ENCODE measurements around the gene OCA2. TPM values are rescaled to one million over a fixed set of nuclear protein-coding genes. Genes with fewer than 3 reads are reported as not detected.

Gene OCA2
- total RNA-seq, 1 experiment from 2014 or later = 0.09 TPM

DNA sequence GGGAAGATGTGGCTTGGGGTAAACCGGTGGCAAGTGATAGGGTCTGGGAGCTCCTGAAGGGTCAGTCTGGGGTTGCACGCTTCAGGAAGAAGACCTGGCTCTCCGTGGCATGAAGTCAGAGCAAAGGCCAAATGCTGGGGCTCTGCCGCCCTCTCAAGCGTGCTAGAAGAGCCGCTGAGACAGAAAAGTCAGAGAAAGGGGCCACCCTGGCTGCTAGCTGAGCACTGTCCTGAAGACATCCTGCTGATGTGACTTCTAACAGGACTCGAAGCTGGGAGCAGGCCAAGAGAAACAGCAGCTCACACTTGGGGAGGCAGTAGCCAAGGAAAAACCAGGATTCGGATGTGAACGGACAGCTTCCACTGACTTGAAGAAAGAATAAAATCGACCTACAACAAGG lies 270.4 kb downstream of the OCA2 start:
- ChIA-PET CTCF (no interaction called here), POLR2A (ENCODE audit: low non-redundant PET) (no interaction called here)
- Histone ChIP-seq H3K27me3 (replicated peaks; ENCODE audit: insufficient read depth, low read depth, low read length, poor library complexity) (no peaks in the 10 kb centered on the region), H3K36me3 (ENCODE audit: insufficient read depth, low read length, poor library complexity, severe bottlenecking) (no peaks in the 10 kb centered on the region), H3K9me3 (ENCODE audit: low read depth, low read length, poor library complexity, severe bottlenecking) (peaks cover 32% of the 10 kb centered on the region), H3K27ac (ENCODE audit: low read depth, low read length, poor library complexity, severe bottlenecking) (no peak overlapping the region), H3K4me1 (ENCODE audit: insufficient read depth, low read length, poor library complexity, severe bottlenecking) (no peaks in the 10 kb centered on the region), H3K4me3 (ENCODE audit: low read depth, low read length, poor library complexity, severe bottlenecking) (no peak overlapping the region)
- DNase-seq (ENCODE audit: low spot score) = no peak
- intact Hi-C loops (cut with micrococcal nuclease; ENCODE audit: unreplicated experiment) = no loop called here
- no TSS peak for BruUV-seq (replicated peaks)
- TF ChIP-seq EZH2 (IDR thresholded peaks at IDR 0.05; ENCODE audit: borderline replicate concordance, low read depth, low read length, poor library complexity, severe bottlenecking) (no peak), CTCF (conservative IDR thresholded peaks at IDR 0.05; ENCODE audit: low read depth, low read length) (no peak)

GRCh38 chr15:27826902-27827714 lies 272.0 kb downstream of the OCA2 start:
- Histone ChIP-seq H3K36me3 (ENCODE audit: insufficient read depth, low read length, poor library complexity, severe bottlenecking) (no peaks in the 10 kb centered on the region), H3K27ac (ENCODE audit: low read depth, low read length, poor library complexity, severe bottlenecking) (no peak overlapping the region), H3K4me3 (ENCODE audit: low read depth, low read length, poor library complexity, severe bottlenecking) (no peak overlapping the region), H3K4me1 (ENCODE audit: insufficient read depth, low read length, poor library complexity, severe bottlenecking) (no peaks in the 10 kb centered on the region), H3K27me3 (replicated peaks; ENCODE audit: insufficient read depth, low read depth, low read length, poor library complexity) (no peaks in the 10 kb centered on the region), H3K9me3 (ENCODE audit: low read depth, low read length, poor library complexity, severe bottlenecking) (peaks cover 23% of the 10 kb centered on the region)
- CTCF ChIA-PET = no interaction called here
- no peak for TF ChIP-seq CTCF (conservative IDR thresholded peaks at IDR 0.05; ENCODE audit: low read depth, low read length)
- DNase-seq (ENCODE audit: low spot score) = no peak
- BruUV-seq (replicated peaks) = no TSS peak
- POLR2A ChIA-PET (ENCODE audit: low non-redundant PET) = no interaction called here
- intact Hi-C loops (cut with micrococcal nuclease; ENCODE audit: unreplicated experiment) = no loop called here

DNA sequence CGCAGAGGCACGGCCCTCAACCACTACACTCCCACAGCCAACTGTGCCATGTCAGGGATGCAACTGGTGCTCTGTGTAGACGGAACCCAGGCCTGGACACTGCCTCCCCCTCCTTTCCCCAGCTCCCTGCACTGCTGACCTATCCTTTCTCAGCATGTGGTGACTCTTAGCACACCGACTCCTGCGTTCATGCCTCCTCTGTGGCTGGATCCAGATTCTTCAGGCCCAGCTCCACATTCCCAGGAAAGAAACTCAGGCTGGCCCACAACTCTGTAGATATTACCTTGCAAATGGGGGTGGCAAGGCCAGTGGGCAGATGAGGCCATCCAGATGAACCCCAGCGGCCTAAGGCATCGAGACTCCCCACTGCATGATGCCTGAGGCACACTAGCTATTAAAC lies 272.7 kb downstream of the OCA2 start:
- intact Hi-C loops (cut with micrococcal nuclease; ENCODE audit: unreplicated experiment) = no loop called here
- BruUV-seq (replicated peaks) = no TSS peak
- Histone ChIP-seq H3K27me3 (replicated peaks; ENCODE audit: insufficient read depth, low read depth, low read length, poor library complexity) (no peaks in the 10 kb centered on the region), H3K4me3 (ENCODE audit: low read depth, low read length, poor library complexity, severe bottlenecking) (no peak overlapping the region), H3K36me3 (ENCODE audit: insufficient read depth, low read length, poor library complexity, severe bottlenecking) (no peaks in the 10 kb centered on the region), H3K27ac (ENCODE audit: low read depth, low read length, poor library complexity, severe bottlenecking) (no peak overlapping the region), H3K9me3 (ENCODE audit: low read depth, low read length, poor library complexity, severe bottlenecking) (peaks cover 23% of the 10 kb centered on the region), H3K4me1 (ENCODE audit: insufficient read depth, low read length, poor library complexity, severe bottlenecking) (no peaks in the 10 kb centered on the region)
- no peak for TF ChIP-seq EZH2 (IDR thresholded peaks at IDR 0.05; ENCODE audit: borderline replicate concordance, low read depth, low read length, poor library complexity, severe bottlenecking)
- TF ChIP-seq CTCF (conservative IDR thresholded peaks at IDR 0.05; ENCODE audit: low read depth, low read length) = no peak
- ChIA-PET POLR2A (ENCODE audit: low non-redundant PET) (no interaction called here), CTCF (no interaction called here)
- DNase-seq (ENCODE audit: low spot score) = no peak
